ENCODE data around the gene TWF2.

GRCh38 chr3:52184690-52185089 lies 54.3 kb downstream of the TWF2 start:
- no peak for TF ChIP-seq EGR1 (IDR thresholded peaks at IDR 0.05)
- no peak for TF ChIP-seq EP300 (IDR thresholded peaks at IDR 0.05; ENCODE audit: borderline replicate concordance)
- no peak for TF ChIP-seq REST (IDR thresholded peaks at IDR 0.05; ENCODE audit: low read depth)
- TF ChIP-seq TAF1 (IDR thresholded peaks at IDR 0.05; ENCODE audit: low read depth) = no peak
